OCI-LY7 (cell line): ENCODE data around the gene WNK4. TPM values are rescaled to one million over a fixed set of nuclear protein-coding genes. Genes with fewer than 3 reads are reported as not detected.

Experiments
- BruUV-seq: library from RNA; stranded (reverse); fragments of 400-500 nt; replicated peaks from 2 replicates; lab custom pipeline; 2021; lab: Mats Ljungman, UMichigan
- CTCF ChIA-PET: fragments of 300-600 bp; sonication (Branson Sonifier 250); formaldehyde crosslinking; loops from one replicate; lab custom pipeline; 2022; ENCODE audit warnings: antibody characterized with exemption; ENCODE audit not compliant: unreplicated experiment; lab: Charles Lee
- POLR2A ChIA-PET: fragments of 300-600 bp; sonication (Branson Sonifier 250); formaldehyde crosslinking; loops from one replicate; lab custom pipeline; 2022; ENCODE audit warnings: antibody characterized with exemption; lab: Charles Lee
- DNase-seq: peaks from one replicate; pipeline ENCODE4 v3.0.0-alpha.2; 2015; ENCODE audit warnings: low spot score
- H2AFZ ChIP-seq: fragments of 200-600 bp; sonication (generic), shearing (Covaris generic); 2 replicates; pipeline ENCODE4 v1.6.1; 2014; ENCODE audit warnings: mild to moderate bottlenecking, antibody characterized with exemption, low read length, moderate library complexity
- H3K27ac ChIP-seq: fragments of 200-600 bp; sonication (generic); 2 replicates; pipeline ENCODE4 v1.5.1; 2014; ENCODE audit warnings: mixed run types, low read depth, mild to moderate bottlenecking, moderate library complexity, low read length, inconsistent platforms; ENCODE audit not compliant: poor library complexity, severe bottlenecking
- H3K36me3 ChIP-seq: fragments of 200-600 bp; sonication (generic); 2 replicates; pipeline ENCODE4 v1.6.1; 2014; ENCODE audit warnings: mild to moderate bottlenecking, antibody characterized with exemption, low read length, moderate library complexity, mixed read lengths; ENCODE audit not compliant: insufficient read depth
- H3K4me1 ChIP-seq: fragments of 200-600 bp; sonication (generic); 2 replicates; pipeline ENCODE4 v1.5.1; 2014; ENCODE audit warnings: mild to moderate bottlenecking, low read length; ENCODE audit not compliant: insufficient read depth, poor library complexity, severe bottlenecking
- H3K4me2 ChIP-seq: fragments of 200-600 bp; sonication (generic); 2 replicates; pipeline ENCODE4 v1.6.1; 2014; ENCODE audit warnings: mild to moderate bottlenecking, low read length
- H3K4me3 ChIP-seq: fragments of 200-600 bp; sonication (generic); 2 replicates; pipeline ENCODE4 v1.5.1; 2014; ENCODE audit warnings: mild to moderate bottlenecking, low read depth, low read length; ENCODE audit not compliant: poor library complexity, severe bottlenecking
- H3K79me2 ChIP-seq: fragments of 200-600 bp; sonication (generic); 2 replicates; pipeline ENCODE4 v1.6.1; 2016; ENCODE audit warnings: low read depth, mild to moderate bottlenecking, low read length, moderate library complexity, mixed read lengths; ENCODE audit not compliant: insufficient read depth
- H3K9me2 ChIP-seq: fragments of 200-600 bp; sonication (generic); 2 replicates; pipeline ENCODE4 v1.6.1; 2016; ENCODE audit warnings: mild to moderate bottlenecking, low read length, mixed read lengths; ENCODE audit not compliant: insufficient read depth
- H3K9me3 ChIP-seq: fragments of 200-600 bp; sonication (generic); 2 replicates; pipeline ENCODE4 v1.6.1; 2014; ENCODE audit warnings: mild to moderate bottlenecking, mixed run types, low read length, mixed read lengths
- H4K20me1 ChIP-seq: fragments of 200-600 bp; sonication (generic); 2 replicates; pipeline ENCODE4 v1.6.1; 2014; ENCODE audit warnings: mild to moderate bottlenecking, antibody characterized with exemption, low read length, moderate library complexity, mixed read lengths; ENCODE audit not compliant: insufficient read depth
- CTCF ChIP-seq: fragments of 200-600 bp; sonication (generic); conservative IDR thresholded peaks from 2 replicates; pipeline ENCODE4 v1.5.1; 2014; ENCODE audit warnings: mild to moderate bottlenecking, antibody characterized with exemption, low read length, moderate library complexity, mixed read lengths
- EZH2phosphoT487 ChIP-seq: fragments of 200-600 bp; sonication (generic); IDR thresholded peaks from 2 replicates; pipeline ENCODE4 v1.6.1; 2018; ENCODE audit warnings: low read depth, borderline replicate concordance, mild to moderate bottlenecking, mixed run types, antibody characterized with exemption, low read length, moderate library complexity, mixed read lengths
- intact Hi-C: fragments of 100-400 bp; cut with micrococcal nuclease; formaldehyde crosslinking; loops from one replicate; pipeline ENCODE4 v1.10.0; 2022; ENCODE audit not compliant: unreplicated experiment
- total RNA-seq, 2 experiments: library from RNA; depleted of rRNA in 1 of 2; stranded (reverse); fragments of >200 nt in 1 of 2; shearing (Covaris generic) in 1 of 2; gene quantifications; 2 replicates each; pipeline ENCODE4 v1.2.3, GENCODE V29; 2014 to 2022

The WNK4 gene
- total RNA-seq, 2 experiments from 2014 or later = 2.4 to 8.3 TPM

DNA sequence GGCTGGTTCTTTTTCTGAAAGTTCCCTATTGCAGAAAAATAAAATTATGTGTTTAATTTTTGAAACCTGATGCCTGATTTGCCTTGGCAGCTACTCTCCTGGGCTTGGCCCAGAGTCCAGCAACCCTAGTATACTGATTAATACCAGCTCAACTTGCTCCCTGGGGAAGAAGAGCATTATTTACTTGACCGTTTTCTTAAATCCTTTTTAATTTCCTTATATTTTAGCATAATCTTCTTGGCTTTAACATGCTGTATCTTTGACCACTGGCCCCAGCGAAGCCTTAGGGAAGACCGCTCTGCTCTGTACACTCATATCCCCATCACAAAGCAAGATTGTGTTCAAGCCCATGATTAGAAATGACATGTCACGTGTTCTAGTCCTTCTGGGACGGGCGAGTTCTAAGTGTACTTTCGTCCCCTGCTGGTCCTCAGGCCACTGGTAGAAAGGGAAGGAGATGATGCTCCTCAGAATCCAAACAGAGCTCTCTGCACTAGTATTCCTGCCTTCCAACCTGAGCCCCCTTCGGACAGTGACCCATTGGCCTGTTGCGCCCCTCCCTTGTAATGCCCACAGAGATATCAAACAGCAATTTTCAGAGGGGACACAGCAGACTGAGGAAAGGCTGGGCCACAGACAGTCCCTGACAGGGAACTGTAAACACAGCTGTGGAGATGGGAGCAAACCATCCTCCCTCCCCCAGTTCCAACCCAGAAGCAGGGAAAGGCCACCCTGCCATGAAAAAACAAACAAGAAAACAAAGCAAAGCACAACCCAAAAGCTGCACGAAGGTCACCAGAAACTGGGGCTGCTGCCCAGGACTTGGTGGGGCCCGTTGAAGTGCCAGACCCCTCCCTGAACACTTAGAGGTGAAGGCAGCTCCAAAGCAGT lies 31.3 kb upstream of the WNK4 start:
- no peaks in the 10 kb centered on the region for H3K9me2 ChIP-seq
- no peak for DNase-seq
- no peaks in the 10 kb centered on the region; the same call in 1 of the 2 replicates for H3K79me2 ChIP-seq
- POLR2A ChIA-PET = interaction anchor here (0.6 to 1.2 kb wide), 5 partner anchors 10 to 236 kb away, joined by 3 to 8 read pairs (median 3); no protein-coding TSS in a partner anchor
- no peaks in the 10 kb centered on the region for H3K9me3 ChIP-seq
- no peak overlapping the region for H3K4me2 ChIP-seq
- H4K20me1 ChIP-seq = no peaks in the 10 kb centered on the region
- no peaks in the 10 kb centered on the region for H3K36me3 ChIP-seq
- no peak overlapping the region for H3K27ac ChIP-seq
- no TSS peak for BruUV-seq
- intact Hi-C loops = no loop called here
- H3K4me1 ChIP-seq = peaks cover 4% of the 10 kb centered on the region
- TF ChIP-seq EZH2phosphoT487 (no peak), CTCF (no peak)
- CTCF ChIA-PET = no interaction called here
- H3K4me3 ChIP-seq = no peak overlapping the region
- H2AFZ ChIP-seq = no peak overlapping the region

DNA sequence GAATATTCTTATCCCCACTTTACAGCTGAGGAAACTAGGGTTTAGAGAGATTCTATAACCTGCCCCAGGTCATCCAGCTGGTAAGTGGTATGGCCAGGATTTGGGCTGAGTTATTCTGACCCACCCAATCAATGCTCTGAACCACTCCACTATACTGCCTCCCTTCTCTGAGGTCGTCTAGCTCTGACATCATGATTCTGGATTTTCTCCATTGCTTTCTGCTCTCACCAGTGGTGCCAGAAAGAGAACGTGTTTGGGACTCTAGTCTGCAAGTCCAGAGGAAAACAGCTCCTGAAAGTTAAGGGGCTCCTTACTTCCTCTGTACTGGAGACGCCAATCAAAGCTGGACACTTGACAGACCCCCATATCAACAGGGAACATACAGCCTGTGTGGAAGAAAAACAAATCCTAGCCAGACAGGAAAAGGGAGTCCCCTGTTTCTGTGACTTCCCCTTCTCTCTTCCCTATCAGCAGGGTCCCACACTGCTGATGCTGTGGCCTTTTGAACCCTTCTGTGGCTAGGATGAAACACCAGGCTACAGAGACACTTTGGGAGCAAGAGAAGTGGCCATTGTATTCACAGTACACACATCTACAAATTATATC lies 29.6 kb upstream of the WNK4 start:
- H3K4me1 ChIP-seq = no peaks in the 10 kb centered on the region
- ChIA-PET CTCF (interaction anchor here (0.6 kb wide), 1 partner anchor 119 kb away, joined by 3 read pairs; no protein-coding TSS in a partner anchor), POLR2A (interaction anchor here (1.2 kb wide), 1 partner anchor 11 kb away, joined by 3 read pairs; no protein-coding TSS in a partner anchor)
- TF ChIP-seq EZH2phosphoT487 (no peak), CTCF (no peak)
- H3K27ac ChIP-seq = no peak overlapping the region
- no peaks in the 10 kb centered on the region for H3K9me3 ChIP-seq
- H3K4me2 ChIP-seq = no peak overlapping the region
- no peak overlapping the region for H3K4me3 ChIP-seq
- no peak for DNase-seq
- no peak overlapping the region for H2AFZ ChIP-seq
- BruUV-seq = no TSS peak
- no peaks in the 10 kb centered on the region for H3K9me2 ChIP-seq
- H3K36me3 ChIP-seq = no peaks in the 10 kb centered on the region
- intact Hi-C loops = no loop called here
- H3K79me2 ChIP-seq = no peaks in the 10 kb centered on the region
- no peaks in the 10 kb centered on the region for H4K20me1 ChIP-seq
